Gastrocnemius medialis (tissue), 4 donors: ENCODE measurements around the gene FBRSL1.

Experiments
- CTCF ChIP-seq, 5 experiments: fragments of 450-650 bp in 3 of 5; fragments of 200-600 bp in 2 of 5; sonication (generic) in 2 of 5; IDR thresholded peaks in 4 of 5; conservative IDR thresholded peaks in 1 of 5; 1 replicate in 4 of 5; 2 replicates in 1 of 5; pipeline ENCODE4 v1.5.1; 2016 to 2019; ENCODE audit warnings: antibody characterized with exemption in 5 of 5, mild to moderate bottlenecking in 3 of 5, moderate library complexity in 3 of 5
- POLR2A ChIP-seq, 2 donors: fragments of 450-650 bp; IDR thresholded peaks; one replicate each; pipeline ENCODE4 v1.6.1; 2017; ENCODE audit warnings: antibody characterized with exemption in 2 of 2, mild to moderate bottlenecking in 2 of 2, moderate library complexity in 2 of 2

DNA sequence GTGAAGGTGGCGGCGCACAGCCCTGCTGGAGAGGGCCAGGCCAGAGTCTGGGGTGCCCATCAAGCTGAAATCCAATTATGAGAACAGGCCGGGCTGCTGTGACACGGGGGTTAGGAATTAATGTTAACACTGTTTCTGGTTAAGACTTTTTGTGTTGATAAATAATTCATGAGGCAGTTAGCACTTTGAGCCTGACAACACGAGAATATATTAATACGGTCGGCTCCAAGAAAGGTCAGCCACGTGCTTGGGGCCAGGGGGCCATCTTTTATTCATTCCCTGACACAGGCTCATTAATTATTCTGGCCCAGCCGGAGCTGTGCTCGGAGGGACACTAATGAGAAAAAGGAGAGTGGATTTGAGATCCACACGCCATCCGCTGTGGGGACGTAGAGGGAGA lies 45.1 kb downstream of the FBRSL1 start:
- TF ChIP-seq CTCF (IDR thresholded peaks at IDR 0.05 in 4 of 5, conservative IDR thresholded peaks at IDR 0.05 in 1 of 5) (no peak), POLR2A (IDR thresholded peaks at IDR 0.05) (no peak)
